HAP-1 (cell line): ENCODE data around the gene RALY.
A peak's percentile ranks its signal among the peaks of the same experiment; 100 is the strongest.

Experiments used
- DNase-seq, 2 experiments: peaks; one replicate each; pipeline ENCODE4 v3.0.0-alpha.2; 2016 to 2020; ENCODE audit warnings: low spot score in 2 of 2
- H3K27me3 ChIP-seq: fragments of 250-450 bp; sonication (Bioruptor Pico); 2 replicates; pipeline ENCODE4 v1.5.1; 2020; ENCODE audit warnings: low read depth, mild to moderate bottlenecking, moderate library complexity
- H3K36me3 ChIP-seq: fragments of 250-450 bp; sonication (Bioruptor Pico); replicated peaks from 2 replicates; pipeline ENCODE4 v1.5.1; 2020; ENCODE audit warnings: mild to moderate bottlenecking
- H3K4me1 ChIP-seq: fragments of 250-450 bp; sonication (Bioruptor Pico); 2 replicates; pipeline ENCODE4 v1.5.1; 2020; ENCODE audit warnings: mild to moderate bottlenecking
- H3K4me3 ChIP-seq: fragments of 250-450 bp; sonication (Bioruptor Pico); 2 replicates; pipeline ENCODE4 v1.5.1; 2020; ENCODE audit warnings: mild to moderate bottlenecking, moderate library complexity
- H3K9me3 ChIP-seq: fragments of 250-450 bp; sonication (Bioruptor Pico); 2 replicates; pipeline ENCODE4 v1.5.1; 2020; ENCODE audit warnings: mild to moderate bottlenecking, moderate library complexity
- in situ Hi-C: fragments of 300-500 bp; cut with MboI; formaldehyde crosslinking; loops from 3 replicates; pipeline ENCODE4 v1.14.3; 2020; ENCODE audit warnings: low sequenced_read_pairs, inconsistent platforms, mixed read lengths

The RALY gene

GRCh38 chr20:34109442-34109841 lies 115.7 kb downstream of the RALY start:
- Histone ChIP-seq H3K36me3 (peaks cover 58% of the 10 kb centered on the region), H3K9me3 (no peaks in the 10 kb centered on the region), H3K4me1 (peaks cover 17% of the 10 kb centered on the region), H3K4me3 (no peak overlapping the region; the same call in 1 of the 2 replicates), H3K27me3 (no peaks in the 10 kb centered on the region)
- in situ Hi-C loops, result no loop called here
- DNase-seq, result no peak

- peak in 1 of 2 experiments; percentile 6 for DNase-seq
- Histone ChIP-seq H3K9me3 (no peaks in the 10 kb centered on the region), H3K36me3 (peaks cover 50% of the 10 kb centered on the region), H3K4me3 (peak overlapping the region; percentile 99), H3K27me3 (no peaks in the 10 kb centered on the region), H3K4me1 (peaks cover 17% of the 10 kb centered on the region)
- in situ Hi-C loops, result no loop called here
Measured at GRCh38 chr20:34110025-34110744, 116.5 kb downstream of the RALY start.

- peak in 1 of 2 experiments; percentile 23 for DNase-seq
- in situ Hi-C loops, result no loop called here
- Histone ChIP-seq H3K9me3 (no peaks in the 10 kb centered on the region), H3K36me3 (peaks cover 42% of the 10 kb centered on the region), H3K27me3 (no peaks in the 10 kb centered on the region), H3K4me1 (peaks cover 17% of the 10 kb centered on the region), H3K4me3 (peak overlapping the region; percentile 99)
Measured at GRCh38 chr20:34110745-34111641, 117.3 kb downstream of the RALY start.

- peaks cover 17% of the 10 kb centered on the region for H3K4me1 ChIP-seq
- H3K36me3 ChIP-seq, result peaks cover 35% of the 10 kb centered on the region
- in situ Hi-C loops, result no loop called here
- peak within 1 kb of the TSS; percentile 99 for H3K4me3 ChIP-seq
- no peaks in the 10 kb centered on the region for H3K9me3 ChIP-seq
- peak; percentile 95 to 98 for DNase-seq
- no peaks in the 10 kb centered on the region for H3K27me3 ChIP-seq
Measured at GRCh38 chr20:34111702-34112599, 118.2 kb downstream of the RALY start, which contains the start of gene EIF2S2. Gene EIF2S2 (minus strand): TSS chr20:34112243. CDS start chr20:34112110, 133 bp downstream.

- Histone ChIP-seq H3K9me3 (no peaks in the 10 kb centered on the region), H3K4me1 (peaks cover 14% of the 10 kb centered on the region), H3K27me3 (no peaks in the 10 kb centered on the region), H3K4me3 (peak overlapping the region; percentile 99), H3K36me3 (peaks cover 29% of the 10 kb centered on the region)
- in situ Hi-C loops, result no loop called here
- peak; percentile 26 to 46 for DNase-seq
Measured at GRCh38 chr20:34112600-34113101, 118.9 kb downstream of the RALY start.

GRCh38 chr20:34114809-34115208 lies 121.1 kb downstream of the RALY start:
- DNase-seq, result no peak
- H3K36me3 ChIP-seq, result peaks cover 15% of the 10 kb centered on the region
- no peaks in the 10 kb centered on the region; the same call in 1 of the 2 replicates for H3K27me3 ChIP-seq
- no peak overlapping the region for H3K4me3 ChIP-seq
- in situ Hi-C loops, result no loop called here
- H3K9me3 ChIP-seq, result no peaks in the 10 kb centered on the region
- H3K4me1 ChIP-seq, result peaks cover 4% of the 10 kb centered on the region

GRCh38 chr20:34115232-34115631 lies 121.5 kb downstream of the RALY start:
- in situ Hi-C loops, result no loop called here
- DNase-seq, result no peak

GRCh38 chr20:34120213-34120612 lies 126.5 kb downstream of the RALY start:
- peaks cover 3% of the 10 kb centered on the region; the same call in 1 of the 2 replicates for H3K27me3 ChIP-seq
- no peaks in the 10 kb centered on the region for H3K36me3 ChIP-seq
- no peak for DNase-seq
- in situ Hi-C loops, result no loop called here
- no peak overlapping the region for H3K4me3 ChIP-seq
- no peaks in the 10 kb centered on the region for H3K4me1 ChIP-seq
- H3K9me3 ChIP-seq, result no peaks in the 10 kb centered on the region

More at GRCh38 chr20:34115232-34115631, 121.5 kb downstream of the RALY start:
- H3K4me1 ChIP-seq, result peaks cover 2% of the 10 kb centered on the region
- H3K4me3 ChIP-seq, result no peak overlapping the region
- no peaks in the 10 kb centered on the region for H3K9me3 ChIP-seq
- H3K27me3 ChIP-seq, result no peaks in the 10 kb centered on the region; the same call in 1 of the 2 replicates
- peaks cover 12% of the 10 kb centered on the region for H3K36me3 ChIP-seq

GRCh38 chr20:34122274-34122980 lies 128.7 kb downstream of the RALY start:
- Histone ChIP-seq H3K4me3 (no peak overlapping the region), H3K36me3 (no peaks in the 10 kb centered on the region), H3K27me3 (peaks cover 3% of the 10 kb centered on the region; the same call in 1 of the 2 replicates), H3K4me1 (no peaks in the 10 kb centered on the region), H3K9me3 (no peaks in the 10 kb centered on the region)
- DNase-seq, result no peak
- in situ Hi-C loops, result no loop called here

GRCh38 chr20:34123309-34123708 lies 129.6 kb downstream of the RALY start:
- in situ Hi-C loops, result no loop called here
- Histone ChIP-seq H3K4me1 (no peaks in the 10 kb centered on the region), H3K4me3 (no peak overlapping the region), H3K27me3 (peaks cover 3% of the 10 kb centered on the region; the same call in 1 of the 2 replicates), H3K9me3 (no peaks in the 10 kb centered on the region), H3K36me3 (no peaks in the 10 kb centered on the region)
- DNase-seq, result no peak

GRCh38 chr20:34124469-34125249 lies 130.9 kb downstream of the RALY start:
- H3K9me3 ChIP-seq, result no peaks in the 10 kb centered on the region
- DNase-seq, result no peak
- in situ Hi-C loops, result no loop called here

GRCh38 chr20:34127792-34128191 lies 134.1 kb downstream of the RALY start:
- DNase-seq, result no peak
- H3K9me3 ChIP-seq, result no peaks in the 10 kb centered on the region
- no peak overlapping the region for H3K4me3 ChIP-seq
- in situ Hi-C loops, result no loop called here
- 0 out of 2 replicates have a peak, but pooled peaks cover 3% of the 10 kb centered on the region for H3K27me3 ChIP-seq
- peaks cover 2% of the 10 kb centered on the region; the same call in 1 of the 2 replicates for H3K4me1 ChIP-seq
- H3K36me3 ChIP-seq, result no peaks in the 10 kb centered on the region

More at GRCh38 chr20:34124469-34125249, 130.9 kb downstream of the RALY start:
- Histone ChIP-seq H3K4me3 (no peak overlapping the region), H3K36me3 (no peaks in the 10 kb centered on the region), H3K27me3 (0 out of 2 replicates have a peak, but pooled peaks cover 3% of the 10 kb centered on the region), H3K4me1 (peaks cover 2% of the 10 kb centered on the region; the same call in 1 of the 2 replicates)
